WTC11 (cell line): ENCODE results near the gene NEK6.

Experiments
- CTCF ChIP-seq: fragments of 200-600 bp; IDR thresholded peaks from 2 replicates; pipeline ENCODE4 v1.8.0; 2022; ENCODE audit warnings: antibody characterized with exemption
- E2F5 ChIP-seq: sonication (generic); formaldehyde crosslinking; IDR thresholded peaks from 2 replicates; pipeline ENCODE4 v1.8.1; 2022; ENCODE audit warnings: mild to moderate bottlenecking, moderate library complexity, missing genetic modification reagents
- ESRRA ChIP-seq: sonication (generic); formaldehyde crosslinking; IDR thresholded peaks from 2 replicates; pipeline ENCODE4 v1.8.1; 2022; ENCODE audit warnings: mild to moderate bottlenecking, missing genetic modification reagents, borderline replicate concordance
- GTF2I ChIP-seq: fragments of 250-450 bp; sonication (Bioruptor Pico); conservative IDR thresholded peaks from 2 replicates; pipeline ENCODE4 v1.4.0; 2021; ENCODE audit warnings: mild to moderate bottlenecking
- KAT7 ChIP-seq: sonication (generic); formaldehyde crosslinking; IDR thresholded peaks from 2 replicates; pipeline ENCODE4 v1.8.1; 2023; ENCODE audit warnings: missing genetic modification reagents, mild to moderate bottlenecking, borderline replicate concordance
- MAX ChIP-seq: sonication (generic); formaldehyde crosslinking; IDR thresholded peaks from 2 replicates; pipeline ENCODE4 v1.8.0; 2022; ENCODE audit warnings: mild to moderate bottlenecking, missing genetic modification reagents
- NFYB ChIP-seq: sonication (generic); formaldehyde crosslinking; conservative IDR thresholded peaks from 2 replicates; pipeline ENCODE4 v1.8.0; 2022; ENCODE audit warnings: low read depth, missing genetic modification reagents
- PRRX2 ChIP-seq: fragments of 250-450 bp; sonication (Bioruptor Pico); IDR thresholded peaks from 2 replicates; pipeline ENCODE4 v1.8.0; 2021; ENCODE audit warnings: mild to moderate bottlenecking
- TEAD4 ChIP-seq: sonication (generic); formaldehyde crosslinking; IDR thresholded peaks from 2 replicates; pipeline ENCODE4 v1.8.0; 2022; ENCODE audit warnings: mild to moderate bottlenecking, missing genetic modification reagents

- TF ChIP-seq KAT7 (CRISPR knock-in tag) = no peak
- no peak for TF ChIP-seq CTCF
- no peak for TF ChIP-seq GTF2I (CRISPR knock-in tag)
- no peak for TF ChIP-seq TEAD4 (CRISPR knock-in tag)
- no peak for TF ChIP-seq PRRX2 (CRISPR knock-in tag)
- TF ChIP-seq E2F5 (CRISPR knock-in tag) = no peak
- TF ChIP-seq NFYB (CRISPR knock-in tag) = no peak
- no peak for TF ChIP-seq MAX (CRISPR knock-in tag)
- no peak for TF ChIP-seq ESRRA (CRISPR knock-in tag)
Measured at GRCh38 chr9:124388275-124389048, 130.7 kb downstream of the NEK6 start.
